GM12891 (cell line): ENCODE data around the gene ZBTB32.

Experiments used
- DNase-seq: peaks from one replicate; pipeline ENCODE4 v3.0.0; 2011; ENCODE audit warnings: low spot score; ENCODE audit not compliant: insufficient read length
- FAIRE-seq: peaks from 2 replicates; lab custom pipeline; 2011; peaks lifted over from hg19 to GRCh38; lab: Jason Lieb, UNC
- PAX5 ChIP-seq: IDR thresholded peaks from 2 replicates; pipeline ENCODE4 v1.6.1; 2011; ENCODE audit warnings: low read length, moderate library complexity, mild to moderate bottlenecking; ENCODE audit not compliant: insufficient read depth, severe bottlenecking
- POLR2A ChIP-seq: IDR thresholded peaks from 2 replicates; pipeline ENCODE4 v1.6.1; 2011; ENCODE audit warnings: low read depth, low read length, control low read depth
- POLR2AphosphoS5 ChIP-seq: IDR thresholded peaks from 2 replicates; pipeline ENCODE4 v1.6.1; 2011; ENCODE audit warnings: low read depth, low read length, control low read depth
- POU2F2 ChIP-seq: IDR thresholded peaks from 2 replicates; pipeline ENCODE4 v1.6.1; 2011; ENCODE audit warnings: low read depth, mild to moderate bottlenecking, control low read depth, low read length, moderate library complexity
- SPI1 ChIP-seq: IDR thresholded peaks from 2 replicates; pipeline ENCODE4 v1.6.1; 2011; ENCODE audit warnings: low read depth, low read length, control low read depth
- TAF1 ChIP-seq: IDR thresholded peaks from 2 replicates; pipeline ENCODE4 v1.6.1; 2011; ENCODE audit warnings: low read depth, low read length, control low read depth

Gene ZBTB32

GRCh38 chr19:35752746-35753350 lies 48.5 kb downstream of the ZBTB32 start:
- DNase-seq (no peak), FAIRE-seq (no peak)
- TF ChIP-seq POLR2AphosphoS5: no peak
- TF ChIP-seq TAF1: no peak
- no peak for TF ChIP-seq SPI1

GRCh38 chr19:35753634-35754369 lies 49.4 kb downstream of the ZBTB32 start:
- no peak for TF ChIP-seq POU2F2
- no peak for TF ChIP-seq SPI1
- TF ChIP-seq POLR2AphosphoS5: no peak
- no peak for TF ChIP-seq POLR2A
- no peak for TF ChIP-seq TAF1
- no peak for TF ChIP-seq PAX5
- DNase-seq (no peak), FAIRE-seq (no peak)

GRCh38 chr19:35754370-35755130 lies 50.2 kb downstream of the ZBTB32 start:
- no peak for DNase-seq
- TF ChIP-seq POU2F2: no peak
- TF ChIP-seq POLR2AphosphoS5: no peak
- TF ChIP-seq SPI1: no peak
- no peak for TF ChIP-seq PAX5
- no peak for TF ChIP-seq TAF1
- TF ChIP-seq POLR2A: no peak
- FAIRE-seq: no peak

GRCh38 chr19:35755131-35755549 lies 50.8 kb downstream of the ZBTB32 start:
- DNase-seq: no peak
- TF ChIP-seq POLR2A (no peak), TAF1 (no peak), PAX5 (no peak), POU2F2 (no peak), POLR2AphosphoS5 (no peak), SPI1 (no peak)
- no peak for FAIRE-seq

GRCh38 chr19:35755550-35756376 lies 51.4 kb downstream of the ZBTB32 start:
- TF ChIP-seq POU2F2 (no peak), PAX5 (no peak), POLR2A (no peak)
- no peak for DNase-seq
- FAIRE-seq: no peak

GRCh38 chr19:35756377-35757230 lies 52.2 kb downstream of the ZBTB32 start, which contains the start of gene HSPB6:
Gene HSPB6, minus strand, starts transcription at chr19:35757029. Its CDS starts 21 bp downstream, at chr19:35757008.
- no peak for FAIRE-seq

GRCh38 chr19:35757231-35757748 lies 52.9 kb downstream of the ZBTB32 start:
- DNase-seq (no peak), FAIRE-seq (no peak)
- TF ChIP-seq POLR2A: no peak
- TF ChIP-seq POLR2AphosphoS5: no peak
- TF ChIP-seq SPI1: no peak
- TF ChIP-seq POU2F2: no peak
- TF ChIP-seq PAX5: no peak
- no peak for TF ChIP-seq TAF1

More at GRCh38 chr19:35756377-35757230, 52.2 kb downstream of the ZBTB32 start, which contains the start of gene HSPB6:
- TF ChIP-seq POLR2AphosphoS5 (no peak), PAX5 (no peak), SPI1 (no peak), POLR2A (no peak), TAF1 (no peak), POU2F2 (no peak)
- DNase-seq: no peak
